Neuron (in vitro differentiated cells): ENCODE data around the gene MKKS.

Experiments used
- H2AFZ ChIP-seq: one replicate; pipeline ENCODE4 v1.6.1; 2013; ENCODE audit warnings: low read depth, mild to moderate bottlenecking, inconsistent platforms, low read length, moderate library complexity
- H3K27me3 ChIP-seq: one replicate; pipeline ENCODE4 v1.6.1; 2013; ENCODE audit warnings: low read length; ENCODE audit not compliant: insufficient read depth
- H3K36me3 ChIP-seq: one replicate; pipeline ENCODE4 v1.6.1; 2013; ENCODE audit warnings: low read length; ENCODE audit not compliant: insufficient read depth
- H3K4me1 ChIP-seq: one replicate; pipeline ENCODE4 v1.6.1; 2013; ENCODE audit warnings: low read length; ENCODE audit not compliant: insufficient read depth
- H3K4me3 ChIP-seq: 2 replicates; pipeline ENCODE4 v1.5.1; 2013; ENCODE audit warnings: mild to moderate bottlenecking, low read length, moderate library complexity
- H3K9me3 ChIP-seq: one replicate; pipeline ENCODE4 v1.6.1; 2013; ENCODE audit warnings: low read length

The MKKS gene

GRCh38 chr20:10467681-10468339 lies 33.8 kb upstream of the MKKS start:
- no peak overlapping the region for H3K4me3 ChIP-seq
- H3K4me1 ChIP-seq, result peaks cover 29% of the 10 kb centered on the region
- no peaks in the 10 kb centered on the region for H3K27me3 ChIP-seq
- no peaks in the 10 kb centered on the region for H3K36me3 ChIP-seq
- H3K9me3 ChIP-seq, result no peaks in the 10 kb centered on the region
- H2AFZ ChIP-seq, result no peak overlapping the region

DNA sequence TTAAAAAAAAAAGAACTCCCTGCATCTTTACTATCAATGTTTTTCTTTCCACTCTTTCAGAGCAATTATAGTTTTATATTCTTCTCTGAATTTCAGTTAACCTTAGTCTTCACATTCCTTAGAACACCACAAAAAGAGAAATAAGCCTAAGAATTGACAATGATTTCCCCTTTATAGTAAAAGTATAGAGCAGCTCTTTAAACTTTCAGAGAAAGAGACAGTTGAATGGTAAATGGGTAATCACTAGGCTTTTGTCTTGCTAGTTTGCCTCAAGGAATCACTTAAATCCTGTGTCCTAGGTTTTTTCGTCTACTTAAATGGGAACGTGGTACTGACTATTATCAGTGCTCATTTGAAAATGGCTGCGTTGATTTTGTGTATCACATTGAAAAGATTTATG lies 32.8 kb upstream of the MKKS start:
- no peaks in the 10 kb centered on the region for H3K27me3 ChIP-seq
- H3K4me3 ChIP-seq, result no peak overlapping the region
- no peaks in the 10 kb centered on the region for H3K36me3 ChIP-seq
- peaks cover 29% of the 10 kb centered on the region for H3K4me1 ChIP-seq
- no peaks in the 10 kb centered on the region for H3K9me3 ChIP-seq
- no peak overlapping the region for H2AFZ ChIP-seq

GRCh38 chr20:10466325-10466724 lies 32.3 kb upstream of the MKKS start:
- no peak overlapping the region for H3K4me3 ChIP-seq
- H3K36me3 ChIP-seq, result no peaks in the 10 kb centered on the region
- no peaks in the 10 kb centered on the region for H3K27me3 ChIP-seq
- no peak overlapping the region for H2AFZ ChIP-seq
- H3K9me3 ChIP-seq, result peaks cover 3% of the 10 kb centered on the region
- peaks cover 28% of the 10 kb centered on the region for H3K4me1 ChIP-seq

GRCh38 chr20:10465135-10465534 lies 31.1 kb upstream of the MKKS start:
- Histone ChIP-seq H2AFZ (no peak overlapping the region), H3K36me3 (no peaks in the 10 kb centered on the region), H3K9me3 (peaks cover 8% of the 10 kb centered on the region), H3K27me3 (no peaks in the 10 kb centered on the region), H3K4me3 (no peak overlapping the region), H3K4me1 (peaks cover 27% of the 10 kb centered on the region)

DNA sequence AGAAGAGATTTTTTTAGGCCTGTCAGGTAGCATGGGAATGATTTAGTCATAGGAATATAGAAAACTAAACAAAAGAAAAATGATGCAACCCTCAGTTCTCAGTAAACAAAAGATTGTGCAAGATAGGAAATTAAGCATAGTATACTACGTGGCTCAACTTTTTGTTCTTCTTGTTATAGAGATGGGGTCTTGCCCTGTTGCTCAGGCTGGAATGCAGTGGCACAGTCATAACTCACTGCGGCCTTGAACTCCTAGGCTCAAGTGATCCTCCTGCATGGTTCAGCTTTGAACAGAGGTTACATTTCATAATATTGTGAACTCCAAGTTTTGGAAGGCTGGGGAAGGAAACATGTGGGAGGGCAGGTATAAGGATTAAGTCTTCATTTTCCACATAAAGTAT lies 29.6 kb upstream of the MKKS start:
- H3K4me3 ChIP-seq, result no peak overlapping the region
- H3K27me3 ChIP-seq, result no peaks in the 10 kb centered on the region
- peaks cover 27% of the 10 kb centered on the region for H3K4me1 ChIP-seq
- no peak overlapping the region for H2AFZ ChIP-seq
- H3K36me3 ChIP-seq, result no peaks in the 10 kb centered on the region
- peaks cover 8% of the 10 kb centered on the region for H3K9me3 ChIP-seq

DNA sequence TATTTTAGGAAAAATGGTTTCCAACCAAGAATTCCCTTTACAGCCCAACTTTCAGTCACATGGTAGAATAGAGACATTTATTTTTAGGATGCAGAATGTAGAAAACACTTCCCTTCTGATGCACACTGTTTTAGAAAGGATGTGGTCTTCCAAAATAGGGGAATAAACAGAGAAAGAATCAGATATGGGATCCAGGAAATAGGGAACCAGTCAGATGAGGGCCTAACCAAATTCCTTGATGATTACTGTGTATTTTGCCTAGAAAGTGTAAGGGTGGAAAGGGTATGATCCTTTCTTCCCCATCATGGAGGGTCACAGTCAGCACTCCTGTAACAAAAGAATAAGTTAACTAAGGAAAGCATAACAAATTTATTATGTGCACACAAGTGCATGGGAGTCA lies 28.5 kb upstream of the MKKS start:
- peaks cover 17% of the 10 kb centered on the region for H3K4me1 ChIP-seq
- H3K9me3 ChIP-seq, result peaks cover 12% of the 10 kb centered on the region
- H3K36me3 ChIP-seq, result no peaks in the 10 kb centered on the region
- H3K4me3 ChIP-seq, result no peak overlapping the region
- H3K27me3 ChIP-seq, result no peaks in the 10 kb centered on the region
- no peak overlapping the region for H2AFZ ChIP-seq

- no peaks in the 10 kb centered on the region for H3K27me3 ChIP-seq
- H3K4me3 ChIP-seq, result no peak overlapping the region
- H3K4me1 ChIP-seq, result peaks cover 7% of the 10 kb centered on the region
- H3K36me3 ChIP-seq, result no peaks in the 10 kb centered on the region
- H2AFZ ChIP-seq, result no peak overlapping the region
- peaks cover 12% of the 10 kb centered on the region for H3K9me3 ChIP-seq
Observed at GRCh38 chr20:10461495-10461894, 27.5 kb upstream of the MKKS start.

- Histone ChIP-seq H3K4me3 (no peak overlapping the region), H3K9me3 (peaks cover 4% of the 10 kb centered on the region), H2AFZ (no peak overlapping the region), H3K36me3 (no peaks in the 10 kb centered on the region), H3K4me1 (no peaks in the 10 kb centered on the region), H3K27me3 (no peaks in the 10 kb centered on the region)
Observed at GRCh38 chr20:10454151-10454750, 20.2 kb upstream of the MKKS start.

GRCh38 chr20:10453241-10453640 lies 19.2 kb upstream of the MKKS start:
- no peak overlapping the region for H2AFZ ChIP-seq
- no peaks in the 10 kb centered on the region for H3K4me1 ChIP-seq
- H3K36me3 ChIP-seq, result no peaks in the 10 kb centered on the region
- peaks cover 1% of the 10 kb centered on the region for H3K9me3 ChIP-seq
- H3K4me3 ChIP-seq, result no peak overlapping the region
- no peaks in the 10 kb centered on the region for H3K27me3 ChIP-seq

DNA sequence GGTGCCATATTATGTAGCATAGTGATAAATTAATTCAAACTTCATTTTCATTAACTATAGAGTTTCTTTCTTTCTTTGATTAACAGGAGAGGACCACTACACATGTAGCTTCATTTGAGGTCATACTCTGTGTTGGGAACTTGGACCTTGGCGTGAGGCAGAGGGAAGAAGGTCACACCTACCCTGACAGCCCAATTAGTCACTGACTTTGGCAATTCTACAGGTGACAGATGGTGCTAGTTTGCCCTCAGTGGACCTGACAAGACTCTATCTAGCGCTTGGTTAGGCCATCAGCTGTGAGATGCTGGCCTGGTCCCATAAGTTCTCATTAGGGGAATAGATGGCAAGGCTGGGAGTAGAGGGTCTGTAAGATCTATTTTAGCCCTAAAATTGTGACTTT lies 15.2 kb upstream of the MKKS start:
- H3K27me3 ChIP-seq, result no peaks in the 10 kb centered on the region
- no peaks in the 10 kb centered on the region for H3K36me3 ChIP-seq
- H3K9me3 ChIP-seq, result no peaks in the 10 kb centered on the region
- H3K4me1 ChIP-seq, result no peaks in the 10 kb centered on the region
- H3K4me3 ChIP-seq, result no peak overlapping the region
- no peak overlapping the region for H2AFZ ChIP-seq

- no peaks in the 10 kb centered on the region for H3K4me1 ChIP-seq
- no peaks in the 10 kb centered on the region for H3K27me3 ChIP-seq
- H2AFZ ChIP-seq, result no peak overlapping the region
- no peaks in the 10 kb centered on the region for H3K9me3 ChIP-seq
- no peak overlapping the region for H3K4me3 ChIP-seq
- H3K36me3 ChIP-seq, result no peaks in the 10 kb centered on the region
Observed at GRCh38 chr20:10448270-10449156, 14.5 kb upstream of the MKKS start.

DNA sequence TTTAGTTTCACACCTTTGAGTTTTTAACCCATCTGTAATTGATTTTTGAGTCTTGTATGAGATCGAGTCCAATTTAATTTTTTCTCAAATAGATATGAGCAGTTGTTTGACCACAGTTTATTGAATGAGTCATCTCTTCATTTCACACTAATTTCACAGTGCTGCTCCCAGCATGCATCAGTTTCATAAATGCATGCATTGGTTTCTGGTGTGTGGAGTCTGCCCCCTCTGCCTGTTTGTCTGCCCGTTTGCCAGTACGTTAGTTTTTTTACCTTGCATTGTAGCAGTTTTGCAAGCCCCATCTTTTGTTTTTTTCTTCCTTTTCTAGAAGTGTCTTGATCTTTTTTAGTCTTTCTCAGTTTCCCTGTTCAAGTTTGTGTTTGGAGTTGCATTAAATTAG lies 13.0 kb upstream of the MKKS start:
- no peak overlapping the region for H2AFZ ChIP-seq
- no peak overlapping the region for H3K4me3 ChIP-seq
- no peaks in the 10 kb centered on the region for H3K4me1 ChIP-seq
- H3K27me3 ChIP-seq, result no peaks in the 10 kb centered on the region
- H3K36me3 ChIP-seq, result no peaks in the 10 kb centered on the region
- no peaks in the 10 kb centered on the region for H3K9me3 ChIP-seq

DNA sequence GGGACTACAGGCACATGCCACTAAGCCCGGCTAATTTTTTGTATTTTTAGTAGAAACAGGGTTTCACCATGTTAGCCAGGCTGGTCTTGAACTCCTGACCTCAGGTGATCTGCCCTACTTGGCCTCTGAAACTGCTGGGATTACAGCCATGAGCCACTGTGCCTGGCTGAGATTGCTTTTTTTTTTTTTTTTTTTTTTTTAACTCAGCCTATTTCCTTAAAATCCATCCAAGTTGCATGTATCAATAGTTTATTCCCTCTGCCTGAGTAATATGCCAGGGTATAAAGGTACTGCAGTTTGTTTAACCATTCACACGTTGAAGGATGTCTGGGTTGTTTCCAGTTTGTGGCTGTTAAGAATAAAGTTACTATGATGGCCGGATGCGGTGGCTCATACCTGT lies 11.7 kb upstream of the MKKS start:
- peaks cover 2% of the 10 kb centered on the region for H3K4me1 ChIP-seq
- no peak overlapping the region for H3K4me3 ChIP-seq
- no peaks in the 10 kb centered on the region for H3K36me3 ChIP-seq
- H3K27me3 ChIP-seq, result no peaks in the 10 kb centered on the region
- no peak overlapping the region for H2AFZ ChIP-seq
- H3K9me3 ChIP-seq, result no peaks in the 10 kb centered on the region
